Left lung (tissue), 10 donors: ENCODE results near the gene TPRG1. TPM values are rescaled to one million over a fixed set of nuclear protein-coding genes. Genes with fewer than 3 reads are reported as not detected.

Experiments
- ATAC-seq: fragments of 200-7000 bp; cut with Tn5 transposase; one replicate; pipeline ENCODE4 v1.9.1; 2020; ENCODE audit warnings: moderate library complexity
- DNase-seq, 4 donors: peaks; one replicate each; pipeline ENCODE4 v3.0.0-alpha.2; 2013 to 2020
- H3K27ac ChIP-seq, 2 donors: fragments of 200-600 bp; sonication (generic) in 1 of 2; one replicate each; pipeline versions ENCODE4 v1.5.0 to v1.8.0; 2020 to 2021
- H3K27me3 ChIP-seq, 2 donors: fragments of 200-600 bp; sonication (generic) in 1 of 2; one replicate each; pipeline versions ENCODE4 v1.5.0 to v1.8.0; 2020 to 2021
- H3K36me3 ChIP-seq, 2 donors: fragments of 200-600 bp; sonication (generic) in 1 of 2; one replicate each; pipeline versions ENCODE4 v1.5.0 to v1.8.0; 2020 to 2021
- H3K4me1 ChIP-seq, 2 donors: fragments of 200-600 bp; one replicate each; pipeline ENCODE4 v1.8.0; 2021
- H3K4me3 ChIP-seq, 2 donors: fragments of 200-600 bp; sonication (generic) in 1 of 2; one replicate each; pipeline versions ENCODE4 v1.5.0 to v1.8.0; 2020 to 2021; ENCODE audit warnings: mild to moderate bottlenecking in 1 of 2
- H3K9me3 ChIP-seq, 2 donors: fragments of 200-600 bp; sonication (generic) in 1 of 2; one replicate each; pipeline versions ENCODE4 v1.5.0 to v1.8.0; 2020 to 2021
- CTCF ChIP-seq, 2 donors: fragments of 200-600 bp; sonication (generic) in 1 of 2; IDR thresholded peaks; one replicate each; pipeline versions ENCODE4 v1.5.0 to v1.8.0; 2021; ENCODE audit warnings: antibody characterized with exemption in 2 of 2
- intact Hi-C, 2 donors: fragments of 100-400 bp; cut with DNase I; formaldehyde crosslinking; loops; one replicate each; pipeline versions ENCODE4 v1.11.2 to v1.14.2; 2022
- polyA plus RNA-seq, 6 donors: library from polyadenylated mRNA; unstranded; fragments of 120-200 nt; gene quantifications; one replicate each; pipeline ENCODE4 v1.2.1, GENCODE V29; 2013; ENCODE audit not compliant: insufficient read length in 6 of 6
- total RNA-seq, 2 donors: library from RNA; stranded (reverse); fragmentation: NEBNext Ultra II Directional; extraction: Animal tissue kit (Norgen Biotek cat#: 25700); gene quantifications; one replicate each; pipeline ENCODE4 v1.2.1, GENCODE V29; 2021
- donor health status: DM: no; HTN: yes; CAD: no.
- donor health status: DM: no; HTN: no; CAD: no.

The TPRG1 gene
- total and polyA plus RNA-seq, 8 donors: 0.52 to 12.8 (median 0.85) TPM

DNA sequence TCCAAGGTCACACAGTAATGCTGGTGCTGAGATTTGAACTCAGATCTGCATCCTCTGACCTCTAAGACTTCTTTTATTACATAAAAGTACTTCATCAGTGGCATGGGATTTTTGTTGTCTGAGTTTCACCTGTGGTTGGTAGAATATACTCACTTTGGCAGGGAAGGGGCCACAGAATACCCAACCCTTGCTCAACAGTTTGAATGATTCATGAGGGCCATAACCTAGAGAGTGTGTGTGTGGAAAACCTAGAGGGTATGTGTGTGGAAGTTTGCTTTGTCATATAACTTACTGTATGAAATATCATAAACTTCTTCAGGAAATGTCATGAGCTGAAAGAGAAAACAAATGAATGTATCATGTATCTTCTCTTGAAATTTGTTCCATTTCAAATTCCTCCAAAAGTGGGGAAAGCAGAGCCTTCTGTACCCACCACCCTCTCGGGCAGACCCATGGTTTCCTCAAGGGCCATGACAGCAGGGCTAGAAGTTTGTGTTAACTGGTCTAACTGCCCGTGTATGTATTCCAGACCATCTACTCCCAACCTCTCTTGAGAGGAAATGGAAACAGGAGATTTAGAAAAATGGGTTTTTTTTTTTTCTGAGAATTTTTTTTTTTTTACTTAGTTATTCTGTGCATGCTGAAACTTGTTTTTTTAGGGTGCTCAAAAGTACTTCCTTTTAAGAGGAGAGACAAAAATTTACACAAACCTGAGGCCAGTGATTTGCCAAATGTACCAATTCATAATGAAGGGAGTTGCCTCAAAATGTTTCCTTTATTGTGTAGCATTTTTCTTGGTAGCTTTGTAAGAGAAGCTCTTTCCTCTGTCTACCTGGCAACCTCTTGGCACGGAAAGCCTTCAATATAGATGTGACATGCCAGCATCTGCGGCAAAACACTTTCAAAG lies 127.0 kb downstream of the TPRG1 start:
- no peak for TF ChIP-seq CTCF (IDR thresholded peaks at IDR 0.05)
- ATAC-seq (no peak), DNase-seq (no peak)
- Histone ChIP-seq H3K36me3 (no peaks in the 10 kb centered on the region), H3K27ac (no peak overlapping the region), H3K4me3 (no peak overlapping the region), H3K4me1 (no peaks in the 10 kb centered on the region), H3K27me3 (no peaks in the 10 kb centered on the region), H3K9me3 (no peaks in the 10 kb centered on the region)
- intact Hi-C loops: no loop called here

DNA sequence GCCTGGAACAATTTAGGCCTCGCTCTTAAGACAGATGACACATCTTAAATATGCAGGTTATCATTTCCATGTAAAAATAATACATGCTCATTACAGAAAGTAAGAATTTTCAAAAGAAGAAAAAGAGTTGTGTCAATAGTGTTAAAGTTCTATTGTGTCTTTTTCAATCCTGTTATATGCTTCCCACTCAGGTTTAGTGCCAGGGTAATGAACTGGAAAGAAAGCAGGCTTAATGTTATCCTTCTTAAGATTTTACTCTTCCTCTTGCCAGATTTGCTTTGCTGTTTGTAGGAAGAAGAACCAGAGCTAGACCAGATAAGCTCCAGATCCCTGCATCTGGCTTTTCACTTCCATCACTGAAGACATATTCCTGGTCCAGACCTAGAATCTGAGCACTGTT lies 128.6 kb downstream of the TPRG1 start:
- Histone ChIP-seq H3K27ac (no peak overlapping the region), H3K4me3 (no peak overlapping the region), H3K36me3 (no peaks in the 10 kb centered on the region), H3K9me3 (no peaks in the 10 kb centered on the region), H3K4me1 (peaks cover 0 to 2% of the 10 kb centered on the region in 2 donors), H3K27me3 (no peaks in the 10 kb centered on the region)
- DNase-seq (no peak), ATAC-seq (no peak)
- intact Hi-C loops: no loop called here
- no peak for TF ChIP-seq CTCF (IDR thresholded peaks at IDR 0.05)

GRCh38 chr3:189301479-189301878 lies 129.7 kb downstream of the TPRG1 start:
- Histone ChIP-seq H3K36me3 (no peaks in the 10 kb centered on the region), H3K4me1 (peaks cover 0 to 7% of the 10 kb centered on the region in 2 donors), H3K27me3 (no peaks in the 10 kb centered on the region), H3K4me3 (no peak overlapping the region), H3K27ac (no peak overlapping the region), H3K9me3 (no peaks in the 10 kb centered on the region)
- intact Hi-C loops: no loop called here
- TF ChIP-seq CTCF (IDR thresholded peaks at IDR 0.05): no peak
- no peak for ATAC-seq
- DNase-seq: no peak

DNA sequence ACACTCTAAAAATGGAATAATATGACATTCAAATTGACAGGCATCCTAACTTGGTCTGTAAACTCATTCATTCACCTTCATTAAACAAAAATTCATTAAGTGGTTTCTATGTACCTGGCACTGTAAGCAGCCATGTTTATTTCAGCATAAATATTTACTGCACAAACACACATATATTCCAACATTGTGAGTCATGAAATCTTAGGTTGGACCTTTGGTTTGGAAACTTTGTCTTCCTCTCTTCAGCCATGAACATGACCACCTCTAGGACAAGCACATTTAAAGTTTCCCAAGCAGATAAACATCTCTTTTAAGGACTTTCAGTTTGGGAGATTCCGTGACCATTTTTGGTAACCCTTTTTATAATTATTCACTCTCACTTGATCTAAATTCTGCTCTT lies 131.8 kb downstream of the TPRG1 start:
- Histone ChIP-seq H3K4me3 (no peak overlapping the region), H3K9me3 (no peaks in the 10 kb centered on the region), H3K36me3 (no peaks in the 10 kb centered on the region), H3K27me3 (no peaks in the 10 kb centered on the region), H3K27ac (peak overlapping the region in 1 of 2 donors; percentile 53), H3K4me1 (peaks cover 0 to 7% of the 10 kb centered on the region in 2 donors)
- DNase-seq (no peak), ATAC-seq (peak; percentile 5)
- intact Hi-C loops: no loop called here
- TF ChIP-seq CTCF (IDR thresholded peaks at IDR 0.05): no peak

DNA sequence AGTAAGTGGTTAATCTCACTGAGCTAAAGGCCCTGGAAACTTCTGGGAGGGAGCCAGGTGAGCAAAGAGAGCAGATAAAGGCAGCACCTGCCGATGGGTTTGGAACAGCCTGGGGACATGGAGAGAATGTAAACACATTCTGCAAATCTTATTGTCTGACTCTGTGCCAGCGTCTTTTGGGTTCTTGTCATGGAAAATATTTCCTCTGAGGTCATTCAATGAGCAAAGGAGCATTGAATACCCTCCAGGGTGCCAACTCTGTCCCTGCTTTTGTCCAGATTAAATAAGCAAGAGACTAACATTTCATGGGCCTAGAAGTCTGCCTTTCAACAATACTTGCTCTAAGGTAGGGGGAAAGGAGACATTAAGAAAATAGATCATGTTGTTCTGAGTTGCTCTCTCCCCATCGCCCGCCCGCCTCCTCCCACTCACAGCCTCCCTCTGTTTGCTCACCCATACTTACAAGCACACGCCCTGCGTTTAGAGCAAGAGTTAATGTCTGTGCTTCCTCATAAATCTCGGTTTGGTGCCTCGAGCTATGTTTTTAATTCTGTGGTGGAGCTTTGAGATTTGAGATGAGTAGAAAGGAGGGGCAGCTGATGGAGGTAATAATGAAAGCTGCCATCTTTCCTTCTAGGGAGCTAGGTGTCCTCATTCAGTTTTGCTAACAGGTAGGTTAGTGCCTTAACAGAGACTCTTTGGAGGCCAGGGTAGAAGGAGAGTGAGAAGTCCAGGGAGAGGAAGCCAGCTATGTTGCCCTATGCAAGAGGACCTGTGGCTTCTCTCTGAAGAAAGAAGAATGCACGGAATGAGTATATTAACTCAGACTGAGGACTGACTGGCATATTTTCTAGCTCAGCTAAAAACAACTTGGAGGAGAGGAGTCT lies 132.9 kb downstream of the TPRG1 start:
- H3K27me3 ChIP-seq: no peaks in the 10 kb centered on the region
- peak overlapping the region; percentile 53 to 68 for H3K27ac ChIP-seq
- H3K36me3 ChIP-seq: no peaks in the 10 kb centered on the region
- peaks cover 0 to 7% of the 10 kb centered on the region in 2 donors for H3K4me1 ChIP-seq
- DNase-seq: peak in 3 of 4 donors; percentile 32 to 71 (median 63)
- TF ChIP-seq CTCF (IDR thresholded peaks at IDR 0.05): no peak
- peak; percentile 85 for ATAC-seq
- no peak overlapping the region for H3K4me3 ChIP-seq
- H3K9me3 ChIP-seq: no peaks in the 10 kb centered on the region
- intact Hi-C loops: no loop called here
